AG09309 (cell line): Measurements from ENCODE around the gene ARHGEF25.
A peak's percentile ranks its signal among the peaks of the same experiment; 100 is the strongest.
"Not testable (repeated sequence)": the region's sequence is repeated elsewhere in the genome, so short reads cannot be mapped to it uniquely, and the experiment has no call there.

Experiments used
- DNase-seq: peaks from one replicate; pipeline ENCODE4 v3.0.0-alpha.2; 2010; ENCODE audit warnings: low read depth
- H3K4me3 ChIP-seq: 2 replicates; pipeline ENCODE4 v1.5.1; 2011; ENCODE audit warnings: mild to moderate bottlenecking, low read depth, low read length, moderate library complexity; ENCODE audit not compliant: control insufficient read depth
- CTCF ChIP-seq: IDR thresholded peaks from 2 replicates; pipeline ENCODE4 v1.5.1; 2011; ENCODE audit warnings: mild to moderate bottlenecking, low read depth, low read length, inconsistent platforms; ENCODE audit not compliant: insufficient read depth, control insufficient read depth; ENCODE audit errors: missing control alignments

Gene ARHGEF25

GRCh38 chr12:57632073-57632957, 21.1 kb downstream of the ARHGEF25 start:
- DNase-seq, result no peak

GRCh38 chr12:57632958-57633840, 22.0 kb downstream of the ARHGEF25 start, which contains the start of gene B4GALNT1:
B4GALNT1 (minus strand) TSS chr12:57633201; CDS start chr12:57632132, 1,069 bp downstream.
- no peak for DNase-seq
- peak; percentile 84 for TF ChIP-seq CTCF

More at GRCh38 chr12:57632073-57632957, 21.1 kb downstream of the ARHGEF25 start:
- no peak for TF ChIP-seq CTCF
- peak overlapping the region; percentile 59 for H3K4me3 ChIP-seq

GRCh38 chr12:57636731-57637130, 25.5 kb downstream of the ARHGEF25 start:
- not testable (repeated sequence) for H3K4me3 ChIP-seq, DNase-seq

More at GRCh38 chr12:57632958-57633840, 22.0 kb downstream of the ARHGEF25 start, which contains the start of gene B4GALNT1:
- peak within 1 kb of the TSS; percentile 59 for H3K4me3 ChIP-seq

GRCh38 chr12:57637364-57637763, 26.1 kb downstream of the ARHGEF25 start:
- TF ChIP-seq CTCF, result no peak
- no peak overlapping the region for H3K4me3 ChIP-seq
- no peak for DNase-seq

- no peak for DNase-seq
- H3K4me3 ChIP-seq, result no peak overlapping the region
- TF ChIP-seq CTCF, result no peak
These were observed 26.9 kb downstream of the ARHGEF25 start for GRCh38 chr12:57638096-57638495.

GRCh38 chr12:57640175-57641042, 29.2 kb downstream of the ARHGEF25 start:
- TF ChIP-seq CTCF, result no peak
- no peak for DNase-seq
- no peak overlapping the region for H3K4me3 ChIP-seq
